Gastroesophageal sphincter (tissue), 3 donors: ENCODE measurements around the gene FAM118A.

Experiments used
- EP300 ChIP-seq: sonication (generic); formaldehyde crosslinking; IDR thresholded peaks from one replicate; pipeline ENCODE4 v1.6.1; 2017; ENCODE audit warnings: antibody characterized with exemption, mild to moderate bottlenecking
- POLR2A ChIP-seq, 2 donors: fragments of 450-650 bp; IDR thresholded peaks; one replicate each; pipeline ENCODE4 v1.6.1; 2017; ENCODE audit warnings: antibody characterized with exemption in 2 of 2, mild to moderate bottlenecking in 2 of 2, moderate library complexity in 1 of 2
- TF ChIP-seq, protein P1 (sequence below), 4 experiments: fragments of 200-600 bp in 2 of 4; fragments of 450-650 bp in 2 of 4; sonication (generic) in 1 of 4; IDR thresholded peaks; one replicate each; pipeline ENCODE4 v1.5.1; 2017 to 2019; ENCODE audit warnings: antibody characterized with exemption in 4 of 4, mild to moderate bottlenecking in 2 of 4, moderate library complexity in 2 of 4

GRCh38 chr22:45291931-45292290 lies 17.8 kb upstream of the FAM118A start:
- TF ChIP-seq EP300 (no peak), POLR2A (IDR thresholded peaks at IDR 0.05) (no peak)
- TF ChIP-seq, protein P1, sequence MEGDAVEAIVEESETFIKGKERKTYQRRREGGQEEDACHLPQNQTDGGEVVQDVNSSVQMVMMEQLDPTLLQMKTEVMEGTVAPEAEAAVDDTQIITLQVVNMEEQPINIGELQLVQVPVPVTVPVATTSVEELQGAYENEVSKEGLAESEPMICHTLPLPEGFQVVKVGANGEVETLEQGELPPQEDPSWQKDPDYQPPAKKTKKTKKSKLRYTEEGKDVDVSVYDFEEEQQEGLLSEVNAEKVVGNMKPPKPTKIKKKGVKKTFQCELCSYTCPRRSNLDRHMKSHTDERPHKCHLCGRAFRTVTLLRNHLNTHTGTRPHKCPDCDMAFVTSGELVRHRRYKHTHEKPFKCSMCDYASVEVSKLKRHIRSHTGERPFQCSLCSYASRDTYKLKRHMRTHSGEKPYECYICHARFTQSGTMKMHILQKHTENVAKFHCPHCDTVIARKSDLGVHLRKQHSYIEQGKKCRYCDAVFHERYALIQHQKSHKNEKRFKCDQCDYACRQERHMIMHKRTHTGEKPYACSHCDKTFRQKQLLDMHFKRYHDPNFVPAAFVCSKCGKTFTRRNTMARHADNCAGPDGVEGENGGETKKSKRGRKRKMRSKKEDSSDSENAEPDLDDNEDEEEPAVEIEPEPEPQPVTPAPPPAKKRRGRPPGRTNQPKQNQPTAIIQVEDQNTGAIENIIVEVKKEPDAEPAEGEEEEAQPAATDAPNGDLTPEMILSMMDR (IDR thresholded peaks at IDR 0.05) = no peak
